GM19043 (cell line): ENCODE results near the gene MALT1.
A peak's percentile ranks its signal among the peaks of the same experiment; 100 is the strongest.
"Not testable (repeated sequence)": the region's sequence is repeated elsewhere in the genome, so short reads cannot be mapped to it uniquely, and the experiment has no call there.

Experiments used
- ATAC-seq: cut with Tn5 transposase; IDR thresholded peaks from one replicate; pipeline ENCODE4 v1.9.1; 2021; ENCODE audit warnings: low read depth; ENCODE audit not compliant: unreplicated experiment

Gene MALT1

DNA sequence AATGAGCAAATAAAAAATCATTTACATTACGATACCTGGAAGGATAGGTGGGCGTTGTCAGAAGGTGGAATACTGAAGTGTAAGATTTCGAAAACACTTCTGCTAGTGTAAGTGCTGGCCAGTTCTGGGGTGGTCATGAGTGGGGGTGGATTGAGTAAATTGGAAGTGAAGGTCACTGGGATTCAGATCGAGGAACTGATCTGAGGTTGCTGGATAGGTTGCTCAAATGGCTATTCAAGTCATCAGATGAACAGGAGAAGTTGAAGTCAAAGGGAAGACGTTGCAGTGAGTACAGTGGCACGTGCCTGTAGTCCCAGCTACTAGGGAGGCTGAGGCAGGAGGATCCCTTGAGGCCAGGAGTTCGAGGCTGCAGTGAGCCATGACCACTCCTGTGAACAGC, 95.7 kb downstream of the MALT1 start:
- no peak for ATAC-seq

GRCh38 chr18:58768293-58768974, 97.2 kb downstream of the MALT1 start:
- peak; percentile 92 for ATAC-seq

DNA sequence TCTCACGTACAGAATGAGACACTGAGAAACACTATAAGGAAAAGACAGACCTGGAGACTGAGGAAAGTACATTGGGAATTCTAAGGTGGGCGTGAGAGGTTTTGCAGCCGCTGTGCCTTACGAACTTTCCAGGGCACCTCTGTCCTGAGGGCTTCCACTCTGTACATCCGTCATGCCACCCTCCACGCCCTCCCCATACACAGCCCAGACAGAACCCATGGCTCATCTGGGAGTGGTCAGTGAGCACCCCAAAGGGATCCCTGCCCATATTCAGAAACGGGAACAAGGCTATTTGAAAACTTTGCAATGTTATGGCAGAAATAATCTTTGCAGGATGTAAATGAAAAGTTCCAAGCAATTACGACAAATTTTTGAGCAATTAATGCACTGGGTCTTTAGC, 98.1 kb downstream of the MALT1 start:
- ATAC-seq: no peak

GRCh38 chr18:58770601-58771000, 99.3 kb downstream of the MALT1 start:
- ATAC-seq: no peak

DNA sequence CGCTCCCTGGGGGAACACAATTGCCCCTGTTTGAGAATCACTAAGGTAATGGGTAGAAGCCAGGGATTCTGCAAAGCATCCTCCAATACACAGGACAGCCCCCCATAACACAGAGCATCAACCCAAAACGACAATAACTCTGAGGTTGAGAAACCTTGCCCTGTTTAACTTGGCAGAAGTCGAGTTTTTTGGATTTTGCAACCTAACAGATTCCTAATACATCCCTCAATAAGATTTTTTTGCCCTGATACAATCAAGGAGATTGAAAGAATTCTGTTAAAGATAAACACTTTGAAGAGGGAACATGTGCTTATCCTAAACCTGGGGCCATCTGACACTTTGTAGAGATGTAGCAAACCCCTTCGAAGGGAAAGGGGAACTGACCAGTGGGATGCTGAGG, 100.9 kb downstream of the MALT1 start:
- ATAC-seq: no peak

- no peak for ATAC-seq
These were observed 104.8 kb downstream of the MALT1 start for GRCh38 chr18:58776084-58776483.

DNA sequence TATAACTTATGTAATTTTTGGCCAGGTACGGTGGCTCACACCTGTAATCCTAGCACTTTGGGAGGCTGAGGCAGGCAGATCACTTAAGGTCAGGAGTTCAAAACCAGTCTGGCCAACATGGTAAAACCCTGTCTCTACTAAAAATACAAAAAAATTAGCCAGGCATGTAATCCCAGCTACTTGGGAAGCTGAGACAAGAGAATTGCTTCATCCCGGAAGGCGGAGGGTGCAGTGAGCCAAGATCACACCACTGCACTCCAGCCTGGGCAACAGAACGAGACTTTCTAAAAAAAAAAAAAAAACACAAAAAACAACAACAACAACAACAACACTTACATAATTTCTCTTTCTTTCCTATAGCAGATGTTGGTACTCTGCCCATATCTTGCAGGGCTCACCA, 105.3 kb downstream of the MALT1 start:
- not testable (repeated sequence) for ATAC-seq

GRCh38 chr18:58777471-58777870, 106.2 kb downstream of the MALT1 start:
- ATAC-seq: no peak

GRCh38 chr18:58779529-58779928, 108.3 kb downstream of the MALT1 start:
- ATAC-seq: no peak

DNA sequence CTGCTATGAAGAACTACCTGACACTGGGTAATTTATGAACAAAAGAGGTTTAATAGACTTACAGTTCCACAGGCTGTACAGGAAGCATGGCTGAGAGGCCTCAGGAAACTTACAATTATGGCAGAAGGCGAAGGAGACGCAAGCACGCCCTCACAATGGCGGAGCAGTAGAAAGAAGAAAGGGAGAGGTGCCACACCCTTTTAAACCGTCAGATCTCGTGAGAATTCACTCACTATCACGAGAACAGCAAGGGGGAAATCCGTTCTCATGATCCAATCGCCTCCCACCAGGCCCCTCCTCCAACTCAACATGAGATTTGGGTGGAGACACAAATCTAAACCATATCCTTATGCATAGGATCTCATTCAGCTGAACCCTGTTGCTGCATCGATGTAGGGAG, 108.8 kb downstream of the MALT1 start:
- no peak for ATAC-seq

GRCh38 chr18:58781627-58782194, 110.4 kb downstream of the MALT1 start:
- no peak for ATAC-seq

DNA sequence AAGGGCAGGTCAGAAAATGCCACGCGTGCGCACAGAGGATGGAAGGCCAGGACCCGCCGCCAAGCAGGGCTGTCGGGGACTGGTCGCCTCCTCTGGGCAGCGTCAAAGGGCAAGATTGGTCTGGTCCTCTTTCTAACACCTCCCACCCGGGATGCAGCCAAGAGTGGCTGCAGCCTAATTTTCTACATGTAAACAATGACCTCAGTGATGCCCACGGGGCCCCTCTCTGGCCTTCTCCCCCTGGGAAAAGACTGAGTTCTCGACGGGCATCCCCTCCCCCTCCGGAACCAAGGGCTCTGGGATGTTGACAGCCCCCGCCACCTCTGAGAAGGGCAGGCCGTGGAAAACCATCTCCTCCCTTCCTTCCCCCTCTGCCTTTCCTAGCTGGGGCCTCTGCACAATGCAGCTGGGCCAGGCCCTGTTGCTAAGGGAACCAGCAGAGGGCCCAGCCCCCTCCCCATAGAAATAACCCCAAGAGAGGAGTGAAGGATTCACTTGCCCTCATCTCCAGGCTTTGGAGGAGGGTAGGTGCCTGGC, 113.4 kb downstream of the MALT1 start:
- ATAC-seq: no peak

DNA sequence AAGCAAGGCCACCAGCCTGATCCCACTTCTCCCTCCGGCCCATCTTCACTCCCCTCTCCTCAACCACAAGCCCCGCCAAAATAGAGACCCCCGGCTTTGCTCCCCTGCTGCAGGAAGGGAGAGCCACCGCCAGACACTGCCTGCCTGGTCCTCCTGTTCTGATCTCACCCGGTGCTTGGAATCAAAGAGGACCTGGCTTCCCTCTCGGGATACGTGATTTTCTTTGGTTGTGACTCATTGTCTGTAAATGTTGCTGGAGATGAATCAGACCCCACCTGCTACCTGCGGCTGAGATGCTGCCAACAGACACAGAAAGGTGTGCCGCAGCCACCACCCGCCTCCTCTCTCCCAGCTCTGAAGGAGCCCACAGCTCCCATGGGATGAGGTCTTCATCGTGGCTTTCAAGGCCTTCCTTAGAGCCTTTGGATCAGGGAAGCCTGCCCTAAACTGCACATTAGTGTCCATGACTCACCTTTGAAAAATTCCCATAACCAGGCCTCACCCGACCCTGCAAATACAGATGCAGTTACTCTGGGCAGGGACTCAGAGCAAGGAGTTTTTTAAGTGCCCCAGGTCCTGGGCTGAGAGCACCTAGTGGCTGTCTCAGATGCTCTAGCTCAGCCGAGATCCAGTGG, 114.0 kb downstream of the MALT1 start:
- ATAC-seq: no peak

GRCh38 chr18:58785870-58786269, 114.6 kb downstream of the MALT1 start:
- no peak for ATAC-seq

- ATAC-seq: no peak
These were observed 116.4 kb downstream of the MALT1 start for GRCh38 chr18:58787536-58788149.

- ATAC-seq: no peak
These were observed 117.2 kb downstream of the MALT1 start for GRCh38 chr18:58788470-58788869.

- ATAC-seq: no peak
These were observed 118.0 kb downstream of the MALT1 start for GRCh38 chr18:58788971-58789875.

- no peak for ATAC-seq
These were observed 118.6 kb downstream of the MALT1 start for GRCh38 chr18:58789876-58790240.

DNA sequence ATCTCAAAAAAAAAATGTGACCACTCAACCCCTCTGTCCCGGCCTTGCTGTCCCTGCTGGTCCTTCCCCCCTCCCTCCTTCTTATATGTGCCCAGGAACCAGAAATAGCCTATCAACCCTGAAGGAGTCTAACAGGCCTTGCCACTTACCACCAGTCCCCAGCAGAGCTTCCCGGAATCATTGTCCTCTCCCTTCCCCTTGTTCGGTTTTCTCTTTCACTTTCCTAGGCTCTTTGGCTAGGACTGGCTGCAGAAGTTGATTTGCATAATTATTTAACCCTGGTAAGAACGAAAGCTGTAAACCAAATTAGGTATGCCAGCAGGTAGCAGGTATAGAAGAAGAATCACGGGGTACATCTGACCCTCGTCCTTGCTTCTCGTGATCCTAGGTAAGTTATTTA, 120.8 kb downstream of the MALT1 start:
- ATAC-seq: peak; percentile 91

DNA sequence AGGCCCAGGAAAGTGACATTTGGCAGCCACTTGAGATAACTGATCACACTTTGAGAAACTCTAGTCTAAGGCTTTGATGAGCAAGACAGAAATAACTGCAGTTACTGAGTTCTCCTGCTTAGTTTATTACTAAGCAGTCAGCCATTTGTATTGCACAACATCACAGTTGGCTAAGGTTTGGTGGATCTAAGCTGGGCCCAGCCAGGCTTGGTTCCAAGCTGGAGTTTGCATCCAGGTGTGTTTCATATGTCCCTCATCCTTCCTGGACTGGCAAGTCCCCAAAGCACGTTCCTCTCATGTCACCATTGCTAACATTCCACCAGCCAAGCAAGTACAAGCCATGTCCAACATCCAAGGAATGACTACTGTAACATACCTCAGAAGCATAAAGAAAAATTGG, 122.1 kb downstream of the MALT1 start:
- no peak for ATAC-seq

DNA sequence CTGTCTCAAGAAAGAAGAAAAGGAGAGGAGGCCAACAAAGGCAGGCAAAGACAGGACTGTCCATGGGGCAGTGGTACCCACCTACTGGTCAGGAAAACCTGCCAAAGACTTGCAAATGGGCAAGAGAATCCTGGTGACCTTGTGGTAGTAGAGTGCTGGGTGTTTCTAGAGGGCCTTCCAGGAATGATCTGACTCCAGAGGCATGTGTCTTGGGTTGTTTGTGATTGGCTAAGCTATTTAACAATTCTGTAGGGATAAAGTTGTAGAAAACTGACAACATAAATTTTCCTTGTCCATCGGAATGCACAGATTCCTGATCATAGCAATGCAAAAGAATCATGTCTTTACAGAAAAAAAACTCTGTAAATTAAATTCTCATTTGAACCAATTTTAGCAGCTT, 125.0 kb downstream of the MALT1 start:
- ATAC-seq: no peak
